ENCODE results near the gene TOM1L2. TPM values are rescaled to one million over a fixed set of nuclear protein-coding genes. Genes with fewer than 3 reads are reported as not detected.
A peak's percentile ranks its signal among the peaks of the same experiment; 100 is the strongest.

Gene TOM1L2
- total and polyA plus RNA-seq, 2 of the 4 experiments (the other 2 are of a cell fraction) = 34.4 to 51.7 TPM

GRCh38 chr17:17874478-17874877 is 97.7 kb downstream of the TOM1L2 start:
- Histone ChIP-seq H3K23ac (ENCODE audit: low read depth, low read length) (no peak overlapping the region), H3K4me1 (ENCODE audit: control insufficient read depth, insufficient read depth, low read length) (peaks cover 22% of the 10 kb centered on the region), H3K4me3 (ENCODE audit: insufficient read depth, low read depth, low read length) (no peak overlapping the region), H2BK15ac (ENCODE audit: low read depth, low read length) (no peak overlapping the region), H3K27me3 (ENCODE audit: control insufficient read depth, insufficient read depth, low read length) (no peaks in the 10 kb centered on the region), H3K79me1 (ENCODE audit: low read depth in 1 of 2, low read length in 2 of 2) (peaks cover 0 to 13% of the 10 kb centered on the region in 2 experiments; a peak in 3 of 4 replicates), H2BK5ac (ENCODE audit: low read depth, low read length, poor library complexity, severe bottlenecking) (no peak overlapping the region), H3K4ac (ENCODE audit: low read depth, low read length) (no peak overlapping the region), H4K20me1 (ENCODE audit: insufficient read depth, low read length) (peaks cover 19% of the 10 kb centered on the region), H2AFZ (replicated peaks; ENCODE audit: low read length, poor library complexity) (no peak overlapping the region), H3K36me3 (ENCODE audit: control insufficient read depth, insufficient read depth, low read length) (peaks cover 19% of the 10 kb centered on the region), H3K9me1 (ENCODE audit: insufficient read depth, low read length) (peaks cover 9% of the 10 kb centered on the region), H2BK20ac (ENCODE audit: low read depth, low read length) (no peak overlapping the region), H3K14ac (replicated peaks; ENCODE audit: low read depth, low read length) (no peak overlapping the region), H3K56ac (ENCODE audit: extremely low read depth, insufficient read depth, low read length) (no peak overlapping the region), H3K9ac (ENCODE audit: low read depth, low read length) (no peak overlapping the region), H3K4me2 (ENCODE audit: low read depth, low read length) (no peak overlapping the region), H2AK9ac (replicated peaks; ENCODE audit: low read depth, low read length, poor library complexity) (no peak overlapping the region), H3K18ac (ENCODE audit: low read depth, low read length) (no peak overlapping the region), H3K27ac (ENCODE audit: insufficient read depth, low read length) (no peak overlapping the region), H4K5ac (ENCODE audit: low read depth, low read length) (no peak overlapping the region), H3K9me3 (ENCODE audit: control insufficient read depth, insufficient read depth, low read length) (no peaks in the 10 kb centered on the region), H2BK120ac (ENCODE audit: low read depth, low read length) (no peak overlapping the region), H2AK5ac (ENCODE audit: low read depth, low read length) (no peak overlapping the region; the same call in 1 of the 2 replicates), H4K91ac (ENCODE audit: insufficient read depth, low read depth, low read length) (no peak overlapping the region), H4K8ac (ENCODE audit: low read depth in 2 of 2, low read length in 2 of 2) (no peak overlapping the region)
- DNase-seq = peak; percentile 92
- intact Hi-C loops (cut with micrococcal nuclease) = no loop called here
- ChIA-PET POLR2A (ENCODE audit: unreplicated experiment) (no interaction called here), CTCF (interaction anchor here (0.6 kb wide), 1 partner anchor 32 kb away, joined by 3 read pairs; no protein-coding TSS in a partner anchor)
- in situ Hi-C loops (cut with MboI; ENCODE audit: low sequenced_read_pairs) = no loop called here
- peak; percentile 32; the same call in 1 of the 2 replicates for ATAC-seq (ENCODE audit: low read depth)
- no CpG with 5 or more reads among the region's 1 CpG for WGBS, 2 experiments (ENCODE audit: extremely low coverage in 2 of 2, insufficient read length in 1 of 2)
- BruUV-seq (replicated peaks) = no TSS peak
- no peak for TF ChIP-seq POLR2A (IDR thresholded peaks at IDR 0.05; ENCODE audit: low read depth, low read length)
- no peak for TF ChIP-seq FOS (IDR thresholded peaks at IDR 0.05; ENCODE audit: low read depth, low read length)
- TF ChIP-seq, protein P1, sequence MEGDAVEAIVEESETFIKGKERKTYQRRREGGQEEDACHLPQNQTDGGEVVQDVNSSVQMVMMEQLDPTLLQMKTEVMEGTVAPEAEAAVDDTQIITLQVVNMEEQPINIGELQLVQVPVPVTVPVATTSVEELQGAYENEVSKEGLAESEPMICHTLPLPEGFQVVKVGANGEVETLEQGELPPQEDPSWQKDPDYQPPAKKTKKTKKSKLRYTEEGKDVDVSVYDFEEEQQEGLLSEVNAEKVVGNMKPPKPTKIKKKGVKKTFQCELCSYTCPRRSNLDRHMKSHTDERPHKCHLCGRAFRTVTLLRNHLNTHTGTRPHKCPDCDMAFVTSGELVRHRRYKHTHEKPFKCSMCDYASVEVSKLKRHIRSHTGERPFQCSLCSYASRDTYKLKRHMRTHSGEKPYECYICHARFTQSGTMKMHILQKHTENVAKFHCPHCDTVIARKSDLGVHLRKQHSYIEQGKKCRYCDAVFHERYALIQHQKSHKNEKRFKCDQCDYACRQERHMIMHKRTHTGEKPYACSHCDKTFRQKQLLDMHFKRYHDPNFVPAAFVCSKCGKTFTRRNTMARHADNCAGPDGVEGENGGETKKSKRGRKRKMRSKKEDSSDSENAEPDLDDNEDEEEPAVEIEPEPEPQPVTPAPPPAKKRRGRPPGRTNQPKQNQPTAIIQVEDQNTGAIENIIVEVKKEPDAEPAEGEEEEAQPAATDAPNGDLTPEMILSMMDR (conservative IDR thresholded peaks at IDR 0.05; ENCODE audit: low read depth, low read length) = no peak
- TF ChIP-seq SMC3 (IDR thresholded peaks at IDR 0.05; ENCODE audit: low read depth, low read length) = no peak
- no peak for TF ChIP-seq USF2 (IDR thresholded peaks at IDR 0.05; ENCODE audit: low read depth, low read length)
- no peak for TF ChIP-seq MXI1 (IDR thresholded peaks at IDR 0.05; ENCODE audit: borderline replicate concordance, low read depth, low read length)
- no peak for TF ChIP-seq RCOR1 (IDR thresholded peaks at IDR 0.05; ENCODE audit: insufficient replicate concordance, low read length)
- TF ChIP-seq RAD21 (IDR thresholded peaks at IDR 0.05; ENCODE audit: low read length) = no peak
- no peak for TF ChIP-seq BHLHE40 (IDR thresholded peaks at IDR 0.05; ENCODE audit: low read depth, low read length)
- no peak for TF ChIP-seq RFX5 (IDR thresholded peaks at IDR 0.05; ENCODE audit: low read depth, low read length)
- no peak for TF ChIP-seq NFE2L2 (IDR thresholded peaks at IDR 0.05; ENCODE audit: low read depth, low read length)
- dilution Hi-C loops (cut with HindIII; ENCODE audit: low sequenced_read_pairs, unreplicated experiment) = no loop called here

Data from IMR-90 (cell line).